ENCODE data around the gene DTYMK.
A peak's percentile ranks its signal among the peaks of the same experiment; 100 is the strongest.

DTYMK gene

DNA sequence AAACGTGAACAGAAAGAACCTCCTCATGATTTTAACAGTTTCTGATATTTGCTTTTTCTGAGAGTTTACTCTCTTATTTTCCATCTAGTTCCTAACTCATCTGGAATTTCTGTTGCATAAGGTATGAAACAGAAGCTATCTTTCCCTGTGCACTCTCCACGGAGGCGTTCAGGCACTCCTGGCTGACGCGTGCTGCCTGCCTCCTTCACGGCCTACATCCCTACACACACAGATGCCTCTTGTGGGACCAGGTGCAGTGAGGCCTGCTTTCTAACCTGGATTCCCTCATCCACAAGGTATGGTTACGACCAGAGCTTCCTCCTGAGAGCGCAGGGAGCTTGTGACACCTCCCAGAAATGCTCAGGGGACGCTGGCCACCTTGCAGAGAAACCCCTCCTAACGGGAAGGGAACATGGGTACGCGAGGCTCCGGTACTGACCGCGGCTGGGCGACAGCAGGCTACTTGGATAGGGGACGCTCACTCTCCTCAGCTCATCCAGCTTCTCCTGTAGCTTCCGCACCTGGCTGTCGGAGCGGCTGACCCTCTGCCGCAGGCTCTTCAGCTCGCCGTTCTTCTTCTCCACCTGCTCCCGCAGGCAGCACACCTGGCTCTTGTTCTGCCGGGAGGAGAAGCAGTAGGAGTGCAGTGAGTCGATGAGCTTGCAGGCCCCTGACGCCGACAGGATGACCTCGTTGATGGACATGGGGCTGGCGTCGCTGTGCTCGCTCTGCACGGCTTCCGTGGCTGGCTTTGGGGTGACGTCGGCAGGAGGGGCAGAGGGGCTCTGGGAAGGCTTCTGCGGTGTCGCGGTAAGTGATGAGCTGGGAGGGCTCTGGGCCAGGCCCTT, 53.9 kb downstream of the DTYMK start:
- no peak overlapping the region for H3K27ac Mint-ChIP-seq
- H3K4me3 Mint-ChIP-seq: no peak overlapping the region
- H3K4me1 Mint-ChIP-seq: peaks cover 32% of the 10 kb centered on the region
- peaks cover 4% of the 10 kb centered on the region for H3K36me3 Mint-ChIP-seq
- no peaks in the 10 kb centered on the region for H3K27me3 Mint-ChIP-seq
- no peaks in the 10 kb centered on the region for H3K9me3 Mint-ChIP-seq

DNA sequence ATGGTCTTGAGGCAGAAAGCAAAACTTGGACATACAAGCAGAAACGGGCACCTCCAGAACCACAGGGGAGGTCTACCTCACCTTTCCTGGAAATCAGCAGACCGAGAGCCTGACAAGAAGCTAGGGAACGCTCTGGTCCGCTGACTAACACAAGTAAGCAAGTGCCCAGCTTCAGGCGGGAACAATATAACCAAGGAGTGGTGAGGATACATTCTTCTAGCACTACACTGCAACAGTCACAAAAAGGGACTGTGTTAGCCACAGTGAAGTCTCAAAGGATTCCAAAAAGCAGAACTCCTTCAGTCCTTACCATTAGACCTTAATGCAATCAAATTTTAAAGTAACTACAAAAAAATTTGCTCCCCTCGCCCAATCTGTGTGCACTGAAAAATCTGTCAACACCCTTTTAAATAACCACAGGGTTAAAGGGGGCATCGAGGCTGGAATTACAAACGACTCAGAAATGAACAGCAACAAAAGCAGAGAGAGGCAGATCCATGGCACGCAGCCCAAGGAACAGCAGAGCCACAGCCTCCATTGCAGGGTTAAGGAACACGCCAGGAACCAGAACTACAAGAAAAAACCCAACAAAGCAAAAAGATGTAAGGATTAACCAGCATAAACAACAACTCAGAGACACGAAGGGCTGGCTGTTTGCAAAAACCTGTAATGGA, 56.7 kb downstream of the DTYMK start:
- H3K36me3 Mint-ChIP-seq: peaks cover 4% of the 10 kb centered on the region

GRCh38 chr2:241627675-241628074, 58.9 kb downstream of the DTYMK start:
- Mint-ChIP-seq H3K4me1 (peaks cover 22% of the 10 kb centered on the region), H3K27me3 (no peaks in the 10 kb centered on the region), H3K27ac (peak overlapping the region; percentile 82), H3K9me3 (no peaks in the 10 kb centered on the region), H3K36me3 (peaks cover 4% of the 10 kb centered on the region), H3K4me3 (no peak overlapping the region)

More for the DNA sequence above, 56.7 kb downstream of the DTYMK start:
- Mint-ChIP-seq H3K4me1 (peaks cover 26% of the 10 kb centered on the region), H3K4me3 (no peak overlapping the region), H3K9me3 (no peaks in the 10 kb centered on the region), H3K27me3 (no peaks in the 10 kb centered on the region), H3K27ac (no peak overlapping the region)

All from activated naive CD4-positive, alpha-beta T cell treated with anti-CD3 and anti-CD28 coated beads, Interleukin-2, amount 50 U/mL, for 24 hours (primary cell).